Measurements from ENCODE around the gene TNPO3.
A peak's percentile ranks its signal among the peaks of the same experiment; 100 is the strongest.

TNPO3 gene

GRCh38 chr7:129054438-129055293 is at the start of gene TNPO3:
TNPO3 (minus strand) TSS chr7:129055111; CDS start chr7:129054770, 341 bp downstream.
- DNase-seq (ENCODE audit: low spot score) = peak; percentile 96

- no peak for DNase-seq (ENCODE audit: low spot score)
These were observed 48.8 kb upstream of the TNPO3 start for GRCh38 chr7:129103561-129104324.

DNA sequence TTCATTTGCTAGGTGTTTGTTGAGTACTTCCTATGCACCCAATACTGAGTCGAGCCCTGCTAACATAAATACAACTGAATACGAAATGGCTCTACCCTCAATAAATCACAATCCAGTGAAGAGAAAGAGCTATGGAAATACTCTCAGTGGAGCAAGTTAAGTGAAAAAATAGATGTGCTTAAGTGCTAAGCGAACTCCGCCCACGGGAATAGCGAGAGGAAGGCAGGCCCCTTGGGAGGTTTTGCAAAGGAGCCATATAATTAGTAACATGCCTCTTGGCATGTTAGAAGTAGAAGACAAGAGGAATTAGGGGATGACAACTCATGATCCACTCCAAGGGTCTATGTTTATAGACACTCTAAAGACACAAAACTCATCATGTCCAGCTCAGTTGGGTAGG is 46.8 kb upstream of the TNPO3 start:
- peak; percentile 20 for DNase-seq (ENCODE audit: low spot score)

- no peak for DNase-seq (ENCODE audit: low spot score)
These were observed 45.9 kb upstream of the TNPO3 start for GRCh38 chr7:129100827-129101166.

DNA sequence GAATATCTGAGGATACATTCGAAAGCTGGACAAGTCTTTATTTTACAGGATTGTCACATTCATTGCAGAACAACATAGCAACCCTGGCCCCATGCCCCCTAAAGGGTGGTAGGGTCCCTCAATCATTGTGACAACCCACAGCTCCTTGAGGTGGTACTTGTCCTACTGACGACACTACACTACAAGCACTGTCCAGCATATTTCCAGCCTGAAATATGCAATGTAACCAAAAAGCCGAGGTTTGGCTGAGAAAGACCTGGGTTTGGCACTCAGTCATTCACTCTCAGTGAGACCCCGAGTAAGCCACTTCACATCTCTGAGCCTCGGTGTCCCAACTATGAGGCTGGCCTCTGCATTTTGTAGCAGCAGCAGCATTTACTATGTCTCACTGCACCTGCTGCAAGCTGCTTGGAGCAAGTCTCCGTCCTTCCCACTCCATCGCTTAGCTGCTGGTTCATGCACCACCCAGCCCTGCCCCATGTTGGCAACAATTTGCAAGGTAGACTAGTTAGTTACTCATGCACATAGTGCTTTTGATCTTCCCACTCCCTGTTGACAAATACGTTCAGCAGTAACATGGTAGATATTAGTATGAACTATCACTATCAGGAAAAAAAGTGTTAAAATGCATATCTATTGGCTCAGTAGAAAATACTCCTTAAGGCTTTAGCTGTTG is 43.6 kb upstream of the TNPO3 start:
- DNase-seq (ENCODE audit: low spot score) = no peak

DNA sequence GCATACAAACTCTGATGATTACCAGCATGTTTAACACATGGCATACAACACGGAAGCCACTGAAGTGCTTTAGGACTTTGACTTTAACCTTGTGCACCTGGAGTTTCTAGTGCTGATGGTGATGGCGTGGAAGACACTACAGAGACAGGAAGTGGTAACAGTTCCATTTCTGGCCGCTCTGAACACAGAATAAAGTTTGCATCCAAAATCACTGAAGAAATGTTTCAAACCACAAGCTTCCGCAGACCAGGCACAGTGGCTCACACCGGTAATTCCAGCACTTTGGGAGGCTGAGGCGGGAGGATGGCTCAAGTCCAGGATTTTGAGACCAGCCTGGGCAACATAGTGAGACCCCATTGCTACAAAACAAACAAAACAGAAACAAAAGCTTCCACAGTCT is 40.3 kb upstream of the TNPO3 start:
- no peak for DNase-seq (ENCODE audit: low spot score)

DNA sequence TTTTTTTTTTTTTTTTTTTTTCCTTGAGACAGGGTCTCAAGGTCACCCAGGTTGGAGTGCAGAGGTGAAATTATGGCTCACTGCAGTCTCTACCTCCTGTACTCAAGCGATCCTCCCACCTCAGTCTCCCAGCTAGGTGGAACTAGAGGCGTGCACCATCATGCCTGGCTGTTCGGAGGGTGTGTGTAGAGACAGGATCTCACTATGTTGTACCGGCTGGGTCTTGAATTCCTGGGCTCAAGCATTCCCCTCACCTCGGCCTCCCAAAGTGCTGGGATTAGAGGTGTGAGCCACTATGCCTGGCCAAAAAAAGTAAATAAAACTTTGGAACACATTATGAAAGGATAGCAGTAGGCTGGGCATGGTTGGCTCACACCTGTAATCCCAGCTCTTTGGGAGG is 39.6 kb upstream of the TNPO3 start:
- no peak for DNase-seq (ENCODE audit: low spot score)

GRCh38 chr7:129093867-129094456 is 39.1 kb upstream of the TNPO3 start:
- no peak for DNase-seq (ENCODE audit: low spot score)

GRCh38 chr7:129091484-129092002 is 36.6 kb upstream of the TNPO3 start:
- peak; percentile 89 for DNase-seq (ENCODE audit: low spot score)

- no peak for DNase-seq (ENCODE audit: low spot score)
These were observed 35.5 kb upstream of the TNPO3 start for GRCh38 chr7:129090300-129090907.

DNA sequence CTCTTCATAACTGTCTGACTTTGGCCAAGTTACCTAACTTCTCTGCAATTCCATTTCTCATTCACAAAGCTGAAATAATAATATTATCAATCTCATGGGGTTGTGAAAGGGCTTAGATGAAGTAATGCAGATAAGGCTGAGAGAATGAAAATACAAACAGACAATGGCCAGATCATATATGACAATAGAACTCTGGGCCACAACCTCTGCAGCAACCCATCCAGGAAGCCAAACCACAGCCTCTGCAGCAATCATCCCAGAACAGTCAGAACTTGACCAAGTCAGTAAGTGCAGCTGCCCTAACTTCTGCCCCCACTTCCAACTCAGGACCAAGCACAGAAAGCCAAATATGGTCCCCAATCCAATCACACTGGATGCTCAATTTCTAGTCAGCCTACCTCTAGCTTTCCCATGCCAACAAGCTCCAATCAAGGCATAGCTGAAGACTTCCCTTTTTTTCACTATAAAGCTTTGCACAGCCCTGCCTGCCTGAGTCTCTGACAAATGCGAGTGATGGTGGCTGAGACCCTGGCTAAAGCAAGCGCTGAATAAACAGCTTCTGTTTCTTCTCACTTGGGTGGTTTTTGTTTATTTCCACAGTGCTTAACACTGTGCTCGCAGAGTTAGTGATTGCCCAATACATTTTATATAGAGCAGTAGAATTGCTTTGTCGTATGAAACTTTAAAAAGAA is 34.8 kb upstream of the TNPO3 start:
- DNase-seq (ENCODE audit: low spot score) = no peak

DNA sequence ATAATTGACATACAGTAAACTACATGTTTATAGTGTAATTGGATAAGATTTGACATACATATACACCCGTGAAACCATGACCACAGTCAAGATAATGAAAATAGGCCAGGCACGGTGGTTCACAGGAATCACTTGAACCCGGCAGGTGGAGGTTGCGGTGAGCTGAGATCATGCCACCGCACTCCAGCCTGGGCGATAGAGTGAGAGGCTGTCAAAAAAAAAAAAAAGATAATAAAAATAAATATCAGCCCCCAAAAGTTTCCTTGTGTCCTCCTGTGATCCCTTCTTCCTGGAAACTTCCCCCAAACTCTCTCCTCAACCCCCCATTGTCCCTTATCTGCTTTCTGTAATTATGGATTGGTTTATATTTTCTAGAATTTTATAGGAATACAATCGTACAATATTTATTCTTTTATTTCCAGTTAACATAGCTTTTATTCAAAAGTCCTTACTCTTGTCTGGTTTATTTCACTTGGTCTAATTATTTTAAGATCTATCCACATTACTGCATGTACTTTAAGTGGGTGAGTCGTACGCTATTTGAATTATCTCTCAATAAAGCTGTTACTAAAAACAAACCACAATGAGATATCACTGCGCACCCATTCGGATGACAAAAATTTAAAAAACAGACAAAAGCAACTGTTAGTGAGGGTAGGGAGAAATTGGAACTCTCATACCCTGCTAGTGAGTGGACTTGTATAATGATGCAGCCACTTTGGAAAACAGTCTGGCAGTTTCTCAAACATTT is 30.1 kb upstream of the TNPO3 start:
- DNase-seq (ENCODE audit: low spot score) = no peak

GRCh38 chr7:129083525-129083924 is 28.6 kb upstream of the TNPO3 start:
- no peak for DNase-seq (ENCODE audit: low spot score)

- DNase-seq (ENCODE audit: low spot score) = no peak
These were observed 23.5 kb upstream of the TNPO3 start for GRCh38 chr7:129078455-129078854.

DNA sequence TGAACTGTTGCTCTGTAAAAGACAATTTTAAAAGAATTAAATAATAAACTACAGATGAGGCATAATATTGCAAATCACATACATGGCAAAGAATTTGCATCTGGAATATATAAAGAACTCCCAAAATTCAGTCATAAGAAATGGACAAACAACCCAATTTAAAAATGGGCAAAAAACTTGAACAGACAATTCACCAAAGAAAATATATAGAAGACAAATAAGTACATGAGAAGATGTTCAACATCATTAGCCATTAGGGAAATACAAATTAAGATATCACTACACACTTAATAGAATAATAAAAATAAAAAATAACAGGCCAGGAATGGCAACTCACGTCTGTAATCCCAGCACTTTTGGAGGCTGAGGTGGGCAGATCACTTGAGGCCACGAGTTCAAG is 22.0 kb upstream of the TNPO3 start:
- DNase-seq (ENCODE audit: low spot score) = no peak

DNA sequence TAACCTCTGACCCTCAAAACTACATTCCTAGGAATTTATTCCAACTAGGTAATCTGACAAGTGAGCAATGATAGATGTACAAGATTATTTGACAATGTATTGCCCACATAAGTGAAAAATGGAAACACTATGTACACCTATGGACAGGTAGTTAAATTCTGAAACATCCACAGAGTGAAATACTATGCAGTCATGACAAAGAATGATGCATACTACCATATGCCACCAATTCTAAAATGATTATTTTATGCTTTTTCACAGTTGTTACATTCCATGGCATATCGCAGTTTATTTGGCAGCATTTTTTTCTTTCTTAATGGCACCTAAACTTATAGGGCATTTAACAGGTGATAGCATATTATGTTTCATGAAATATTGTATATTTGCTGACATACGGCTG is 20.1 kb upstream of the TNPO3 start:
- DNase-seq (ENCODE audit: low spot score) = no peak

- DNase-seq (ENCODE audit: low spot score) = no peak
These were observed 19.5 kb upstream of the TNPO3 start for GRCh38 chr7:129074361-129074871.

DNA sequence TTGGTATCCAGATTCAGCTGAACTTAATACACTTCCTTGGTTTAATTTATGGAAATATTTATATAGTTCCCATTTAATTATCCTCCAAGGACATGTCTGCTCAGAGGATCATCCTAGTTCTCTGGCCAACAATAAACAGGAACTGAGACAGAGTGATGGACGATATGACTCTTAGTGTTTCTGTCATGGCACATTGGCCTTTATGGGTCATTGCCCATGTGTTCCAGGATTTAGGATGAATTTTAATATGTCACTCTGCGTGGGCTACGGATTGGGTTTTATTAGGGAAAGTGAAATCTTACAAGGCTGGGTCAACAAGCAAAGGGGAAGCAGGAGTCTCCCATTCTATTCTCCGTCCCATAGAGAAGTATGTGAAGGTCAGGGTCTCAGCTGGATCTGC is 18.8 kb upstream of the TNPO3 start:
- no peak for DNase-seq (ENCODE audit: low spot score)

- DNase-seq (ENCODE audit: low spot score) = no peak
These were observed 18.3 kb upstream of the TNPO3 start for GRCh38 chr7:129073204-129073603.

- no peak for DNase-seq (ENCODE audit: low spot score)
These were observed 17.6 kb upstream of the TNPO3 start for GRCh38 chr7:129072479-129073011.
